NCI-H69 (cell line): ENCODE results near the gene EVX2.
A peak's percentile ranks its signal among the peaks of the same experiment; 100 is the strongest.

Source experiments
- DNase-seq: peaks from one replicate; lab custom pipeline; 2025; lab: John Stamatoyannopoulos, UW

Gene EVX2

GRCh38 chr2:176082824-176083751 is 674 bp downstream of the EVX2 start:
- DNase-seq = no peak

DNA sequence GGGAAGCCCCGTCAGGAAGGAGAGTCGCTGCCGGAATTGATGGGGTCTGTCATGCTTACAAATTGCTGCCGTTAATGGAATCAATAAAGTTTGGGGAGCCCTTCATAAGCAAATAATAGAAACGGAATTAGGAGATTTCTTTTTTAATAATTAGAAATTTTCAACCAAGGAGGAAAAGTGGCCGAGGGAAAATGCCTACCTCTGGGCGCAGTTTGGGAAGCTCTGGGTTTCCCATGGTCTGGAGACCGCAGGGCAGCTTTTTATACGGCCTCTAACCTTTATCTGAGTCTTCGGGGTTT is 1.3 kb downstream of the EVX2 start:
- no peak for DNase-seq

- DNase-seq = no peak
Observed at GRCh38 chr2:176081837-176082524, 1.8 kb downstream of the EVX2 start.

DNA sequence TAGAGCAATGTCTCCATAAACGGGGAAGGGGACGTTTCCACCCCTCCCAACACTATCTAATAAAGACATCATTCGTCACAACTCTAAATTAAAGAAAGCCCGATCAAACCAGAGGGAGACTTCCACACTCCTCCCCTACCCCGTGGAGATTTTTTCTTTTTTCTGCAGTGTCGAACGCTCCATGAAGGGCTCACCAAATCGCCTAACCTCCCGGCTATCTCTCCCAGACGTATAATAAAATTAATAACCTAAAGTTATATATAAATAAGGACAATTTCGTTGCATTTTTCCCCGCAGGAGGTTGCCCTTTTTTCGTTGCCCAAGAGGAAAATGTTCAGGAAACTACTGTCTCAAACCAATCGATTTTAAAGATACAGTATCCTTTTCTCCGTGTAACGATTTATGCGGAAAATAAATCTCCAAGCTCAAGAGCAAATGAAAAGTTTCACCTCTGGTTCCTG is 2.4 kb downstream of the EVX2 start:
- DNase-seq = no peak

DNA sequence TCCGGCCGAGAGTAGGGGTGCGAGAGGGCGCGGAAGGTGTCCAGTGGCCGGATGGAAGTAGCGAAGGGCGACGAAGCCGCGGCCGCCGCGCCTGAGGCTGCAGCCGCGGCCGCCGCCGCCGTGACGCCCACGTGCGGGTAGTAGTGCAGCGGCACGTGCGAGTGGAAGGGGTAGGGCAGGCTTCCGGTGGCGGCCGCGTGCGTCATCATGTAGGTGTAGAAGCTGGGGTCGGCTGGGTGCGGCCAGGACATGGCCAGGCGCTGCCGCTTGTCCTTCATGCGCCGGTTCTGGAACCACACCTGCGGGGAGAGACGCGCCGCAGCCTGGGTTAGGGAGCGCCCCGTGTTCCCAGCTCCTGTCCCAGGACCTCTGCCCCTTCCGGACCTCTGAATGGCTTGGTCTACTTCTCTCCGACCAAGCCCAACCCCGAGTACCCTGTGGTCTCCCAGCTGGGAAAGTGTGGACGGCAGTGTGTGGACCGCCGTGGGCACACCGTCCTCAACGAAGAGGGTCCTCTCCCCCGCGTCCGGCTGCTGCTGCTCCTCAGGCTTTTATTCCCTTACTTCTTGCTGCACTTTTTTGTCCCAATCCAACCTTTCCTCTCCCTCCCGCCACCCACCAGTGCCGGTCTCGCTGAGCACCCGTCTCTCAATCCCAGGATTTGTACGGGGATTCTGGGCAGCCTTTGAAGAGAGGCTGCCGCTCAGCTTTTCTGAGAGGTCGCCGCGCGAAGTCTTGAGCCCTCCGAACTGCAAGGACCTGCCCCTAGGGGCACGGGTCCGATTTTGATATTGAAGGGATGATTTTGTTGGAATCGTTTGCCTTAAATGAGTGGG is 3.0 kb downstream of the EVX2 start:
- DNase-seq = no peak

DNA sequence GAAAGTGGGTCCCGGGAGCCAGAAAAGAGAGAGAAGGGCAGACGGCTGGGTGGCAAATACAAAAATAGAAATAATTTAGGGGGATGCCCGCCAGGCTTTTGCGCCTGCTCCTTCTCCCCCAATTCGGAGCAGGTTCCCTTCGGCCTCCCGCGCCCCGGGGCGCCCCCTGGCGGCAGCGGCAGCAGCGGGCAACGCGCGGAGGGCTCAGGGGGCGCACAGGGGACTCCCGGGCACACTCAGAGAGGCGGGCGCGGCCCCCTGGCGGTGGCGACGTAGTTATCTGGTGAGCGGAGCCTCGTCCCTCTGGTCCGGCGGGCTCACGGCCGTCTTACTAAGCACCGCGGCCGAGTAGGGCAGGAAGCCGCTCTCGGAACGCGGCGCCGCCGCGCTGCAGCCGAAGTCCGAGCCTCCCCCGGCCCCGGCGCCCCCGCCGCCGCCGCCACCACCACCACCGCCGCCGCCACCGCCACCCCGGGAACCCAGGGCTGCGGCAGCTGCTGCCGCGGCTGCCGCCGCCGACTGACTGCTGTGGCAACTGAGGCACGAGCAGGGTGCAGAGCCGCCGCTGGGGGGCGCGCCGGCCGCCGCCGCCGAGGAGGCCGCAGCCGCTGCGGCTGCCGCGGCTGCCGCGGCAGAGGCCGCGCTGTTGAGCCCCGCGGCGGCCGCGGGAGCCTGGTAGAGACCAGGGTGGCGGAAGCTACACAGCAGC is 3.8 kb downstream of the EVX2 start:
- peak; percentile 93 for DNase-seq

- peak; percentile 84 for DNase-seq
Observed at GRCh38 chr2:176079285-176079830, 4.4 kb downstream of the EVX2 start.

DNA sequence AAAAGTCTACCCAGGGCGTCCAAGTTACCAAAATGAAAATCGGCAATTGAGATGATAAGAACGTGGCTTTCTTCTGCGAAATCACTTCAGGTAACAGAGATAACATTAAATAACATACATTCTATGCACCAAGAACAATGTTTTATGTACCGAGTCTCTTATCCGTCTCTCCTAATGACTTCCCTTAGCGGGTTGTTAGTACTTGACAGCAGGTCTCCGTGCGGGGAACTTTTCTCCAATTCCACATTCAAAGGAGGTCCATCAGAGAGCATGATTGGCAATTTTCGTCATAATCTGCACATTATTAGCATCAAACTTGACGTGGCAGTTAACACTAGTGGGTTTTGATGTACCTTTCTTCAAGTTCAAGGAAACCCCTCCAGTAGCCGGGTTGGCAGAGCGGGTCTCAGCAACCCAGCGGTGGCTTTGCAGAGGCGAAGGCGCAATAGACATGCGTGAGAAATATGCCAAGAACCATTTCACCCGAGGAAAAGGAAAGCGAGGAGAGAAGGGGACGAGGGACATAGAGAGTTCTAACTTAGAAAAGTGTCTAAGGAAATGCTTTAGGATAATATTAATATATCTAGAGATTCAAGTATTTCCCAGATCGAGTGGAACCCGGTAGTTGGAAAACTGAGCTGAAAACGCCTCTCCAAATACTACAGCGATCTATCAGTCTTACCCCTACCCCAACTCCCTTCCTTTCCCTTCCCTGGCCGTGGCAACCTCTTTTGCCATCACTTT is 5.0 kb downstream of the EVX2 start:
- DNase-seq = peak; percentile 74

DNA sequence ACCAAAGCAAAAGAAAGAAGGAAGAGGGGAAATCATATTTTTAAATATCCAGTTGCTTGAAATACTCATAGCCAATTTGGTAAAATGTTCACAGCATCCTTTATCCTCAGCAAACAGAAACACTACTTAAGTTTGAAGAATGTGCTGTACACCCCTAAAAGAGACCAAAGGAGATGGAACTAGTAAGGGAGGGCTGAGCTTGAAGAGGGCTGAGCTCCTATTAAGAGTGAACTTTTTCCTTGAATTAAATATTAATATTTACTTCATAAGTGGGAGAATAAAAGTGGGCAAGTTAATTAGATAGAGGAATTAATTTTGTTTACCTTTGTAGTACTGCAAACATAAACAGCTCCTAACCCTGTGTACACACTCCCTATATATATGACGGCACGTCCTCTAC is 7.0 kb downstream of the EVX2 start:
- peak; percentile 61 for DNase-seq

DNA sequence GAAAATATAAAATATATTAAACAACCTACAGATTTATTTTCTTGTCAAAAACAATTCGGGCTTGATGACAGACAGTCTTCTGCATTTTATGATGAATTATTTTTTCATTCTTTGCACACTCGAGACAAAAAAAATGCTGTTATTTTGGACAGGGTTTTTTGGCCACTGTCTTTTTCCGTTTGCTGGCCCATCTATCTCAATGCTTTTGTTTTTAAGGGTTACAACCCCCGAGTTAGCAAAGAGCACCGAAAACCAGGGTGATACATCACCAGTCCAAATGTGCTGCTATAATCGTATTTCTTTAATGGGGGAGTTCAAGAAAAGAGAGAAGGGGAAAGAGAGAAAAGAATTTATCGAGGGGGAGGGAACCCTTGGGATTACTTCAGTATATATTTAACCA is 7.7 kb downstream of the EVX2 start:
- DNase-seq = no peak

- DNase-seq = peak; percentile 87
Observed at GRCh38 chr2:176075481-176075880, 8.3 kb downstream of the EVX2 start.

DNA sequence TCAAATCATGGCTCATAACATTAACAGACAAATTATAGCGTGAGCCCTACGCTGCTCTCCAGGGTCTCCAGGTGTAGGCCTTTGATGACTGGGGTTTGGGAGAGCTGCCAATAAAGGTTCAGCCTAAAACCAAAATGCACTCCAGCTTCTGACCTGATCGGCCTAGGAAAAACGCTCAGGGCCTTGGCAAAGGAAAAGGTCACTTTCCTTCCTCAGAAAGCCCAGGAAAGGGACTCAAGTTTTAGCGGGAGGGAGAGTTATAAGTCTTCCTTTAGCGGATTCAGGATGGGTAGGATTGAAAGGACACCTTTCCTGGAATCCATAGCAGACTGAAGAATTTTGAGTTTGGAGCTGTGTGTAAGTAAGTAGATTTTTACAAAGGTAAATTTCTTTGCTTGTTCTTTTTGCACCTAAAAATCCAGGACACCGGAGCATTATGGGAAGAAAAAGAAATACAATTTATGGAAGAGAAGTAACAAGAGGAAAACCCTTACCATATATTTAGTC is 8.8 kb downstream of the EVX2 start:
- DNase-seq = peak; percentile 80

- DNase-seq = peak; percentile 98
Observed at GRCh38 chr2:176072951-176073904, 10.5 kb downstream of the EVX2 start.

GRCh38 chr2:176072292-176072669 is 11.5 kb downstream of the EVX2 start:
- DNase-seq = no peak

- DNase-seq = no peak
Observed at GRCh38 chr2:176071330-176072291, 12.2 kb downstream of the EVX2 start.

DNA sequence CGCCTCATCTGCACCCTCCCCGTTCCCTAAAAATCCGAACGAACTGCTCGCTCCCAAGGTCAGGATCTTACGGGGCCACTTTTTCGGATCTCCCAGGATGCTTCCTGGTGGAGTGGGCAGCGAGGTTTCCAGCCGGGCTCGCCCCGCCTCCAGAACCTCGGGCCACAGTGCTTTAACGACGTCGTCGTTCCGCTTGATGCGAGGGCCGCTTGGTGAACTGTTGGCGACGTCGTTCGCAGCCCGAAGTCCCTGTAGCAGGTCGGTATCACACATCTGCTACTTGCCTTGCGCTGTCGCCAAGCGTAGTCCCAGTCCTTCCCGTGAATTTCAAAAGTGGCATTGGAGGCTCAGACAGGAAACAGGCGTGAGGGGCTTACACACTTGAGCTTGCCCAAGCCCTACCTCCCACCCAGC is 15.3 kb downstream of the EVX2 start:
- DNase-seq = no peak

GRCh38 chr2:176067589-176068418 is 16.0 kb downstream of the EVX2 start:
- no peak for DNase-seq
